Left renal cortex interstitium (tissue), 4 donors: Measurements from ENCODE around the gene RHEB. TPM values are rescaled to one million over a fixed set of nuclear protein-coding genes. Genes with fewer than 3 reads are reported as not detected.
"Not testable (repeated sequence)": the region's sequence is repeated elsewhere in the genome, so short reads cannot be mapped to it uniquely, and the experiment has no call there.

Experiments
- DNase-seq, 4 donors: peaks; one replicate each; pipeline ENCODE4 v3.0.0-alpha.2; 2013; ENCODE audit warnings: low read depth in 4 of 4, low spot score in 2 of 4, missing footprints in 1 of 4
- polyA plus RNA-seq, 4 donors: library from polyadenylated mRNA; unstranded; fragments of 120-200 nt; gene quantifications; one replicate each; pipeline ENCODE4 v1.2.1, GENCODE V29; 2013; ENCODE audit not compliant: insufficient read length in 4 of 4

Gene RHEB
- polyA plus RNA-seq, 4 donors = 126 to 146 (median 140) TPM

DNA sequence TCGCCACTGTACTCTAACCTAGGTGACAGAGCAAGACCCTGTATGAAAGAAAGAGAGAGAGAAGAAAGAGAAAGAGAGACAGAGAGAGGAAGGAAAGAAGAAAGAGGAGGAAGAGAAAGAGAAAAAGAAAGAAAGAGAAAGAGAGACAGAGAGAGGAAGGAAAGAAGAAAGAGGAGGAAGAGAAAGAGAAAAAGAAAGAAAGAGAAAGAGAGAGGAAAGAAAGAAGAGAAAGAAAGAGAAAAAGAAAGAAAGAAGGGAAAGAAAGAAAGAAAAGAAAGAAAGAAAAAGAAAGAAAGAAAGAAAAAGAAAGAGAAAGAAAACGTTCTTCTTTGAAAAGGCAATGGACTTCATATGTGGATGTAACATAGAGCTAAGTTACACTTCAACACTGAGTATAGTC lies 16.5 kb upstream of the RHEB start:
- not testable (repeated sequence) for DNase-seq

DNA sequence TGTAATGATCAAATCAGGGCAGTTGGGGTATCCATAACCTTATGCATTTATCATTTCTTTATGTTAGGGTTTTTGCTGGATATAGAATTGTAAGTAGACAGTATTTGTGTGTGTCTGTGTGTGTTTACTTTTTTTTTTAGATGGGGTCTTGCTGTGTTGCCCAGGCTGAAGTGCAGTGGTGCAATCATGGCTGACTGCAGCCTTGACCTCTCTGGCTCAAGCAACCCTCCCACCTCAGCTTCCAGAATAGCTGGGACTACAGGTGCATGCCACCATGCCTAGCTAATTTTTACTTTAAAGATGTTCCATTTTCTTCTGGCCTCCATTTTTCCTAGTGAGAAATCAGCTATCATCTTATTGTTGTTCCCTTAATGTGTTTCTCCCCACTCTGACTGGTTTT lies 10.1 kb upstream of the RHEB start:
- DNase-seq = no peak

- DNase-seq = no peak
Observed at GRCh38 chr7:151524845-151525244, 5.2 kb upstream of the RHEB start.

GRCh38 chr7:151524331-151524730 lies 4.6 kb upstream of the RHEB start:
- no peak for DNase-seq

GRCh38 chr7:151520419-151521261 lies 945 bp upstream of the RHEB start:
- peak in 1 of 4 donors; percentile 9 for DNase-seq

DNA sequence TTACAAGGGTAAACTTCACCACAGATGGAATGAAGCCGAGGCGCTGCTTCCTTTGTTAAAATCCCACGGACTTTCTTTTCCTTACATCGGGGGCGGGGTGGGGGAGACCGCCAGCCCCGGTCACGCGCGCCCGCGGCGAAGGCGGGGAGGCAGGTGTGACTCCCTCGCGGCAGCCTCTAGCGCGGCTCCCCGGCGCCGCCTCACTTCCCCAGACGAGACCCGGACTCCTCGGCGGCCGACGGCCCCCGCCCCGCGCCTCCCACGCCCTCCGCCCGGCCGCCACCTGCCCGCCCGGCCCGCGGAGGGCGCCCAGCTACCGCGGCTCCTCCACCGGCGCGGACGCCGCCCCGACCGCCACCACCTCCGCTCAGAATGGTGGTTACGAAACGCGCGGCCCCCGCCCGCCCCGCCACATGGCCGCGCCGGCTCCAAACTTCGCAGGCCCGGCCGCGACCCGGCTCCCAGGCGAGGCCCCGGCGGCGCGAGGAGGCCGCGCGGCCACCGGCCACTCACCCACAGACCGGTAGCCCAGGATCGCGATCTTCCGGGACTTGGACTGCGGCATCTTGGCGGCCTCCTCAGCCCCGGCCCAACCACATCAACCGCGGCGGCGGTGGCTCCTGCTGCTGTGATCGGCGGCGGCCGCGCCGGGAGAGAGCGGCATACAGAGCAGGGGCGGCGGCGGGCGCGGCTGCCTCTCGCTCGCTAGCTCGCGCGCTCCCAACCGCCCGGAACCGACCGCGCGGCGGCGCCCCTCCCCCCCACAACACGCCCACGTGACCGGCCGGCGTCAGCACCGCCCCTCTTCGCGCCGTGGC lies 539 bp downstream of the RHEB start:
- DNase-seq = not testable (repeated sequence)

DNA sequence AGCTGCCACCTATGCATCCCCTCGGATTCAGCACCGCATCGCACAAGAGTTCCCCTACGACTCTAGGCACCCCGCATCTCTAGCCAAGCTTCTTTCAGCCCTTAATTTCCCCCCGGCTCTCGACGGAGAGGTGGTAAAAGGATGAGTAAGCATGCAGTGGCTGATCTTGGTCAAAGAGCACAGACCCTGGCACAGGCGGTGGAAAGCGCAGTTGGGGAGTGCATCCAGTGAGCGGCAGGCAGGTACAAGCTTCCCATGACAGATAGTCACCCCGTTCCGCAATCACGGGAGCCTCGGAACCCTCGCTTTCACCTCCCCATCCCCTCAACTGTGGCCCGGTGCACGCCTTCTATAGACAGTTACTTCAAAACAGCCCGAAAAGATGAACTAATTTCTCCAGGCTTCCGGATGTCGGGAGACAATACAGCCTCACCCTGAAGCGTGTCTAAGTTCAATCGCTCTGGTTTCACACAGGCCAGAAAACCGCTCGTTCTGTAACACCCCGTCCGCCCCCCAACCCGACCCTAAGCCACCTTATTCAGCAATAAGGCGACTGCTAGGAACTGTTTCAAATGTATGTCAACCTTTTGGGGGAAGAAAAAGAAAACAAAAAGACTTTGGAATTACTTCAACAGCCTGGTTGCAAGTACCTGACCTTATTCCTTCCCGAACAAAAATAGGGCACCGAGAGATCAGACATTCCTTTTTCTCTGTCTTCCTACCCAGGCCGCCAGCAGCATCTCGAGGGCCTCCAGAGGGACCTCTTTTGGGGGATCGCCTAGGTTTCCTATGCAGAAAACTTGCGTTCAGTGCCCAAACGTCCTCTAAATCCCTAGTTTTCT lies 1.4 kb downstream of the RHEB start:
- no peak for DNase-seq

DNA sequence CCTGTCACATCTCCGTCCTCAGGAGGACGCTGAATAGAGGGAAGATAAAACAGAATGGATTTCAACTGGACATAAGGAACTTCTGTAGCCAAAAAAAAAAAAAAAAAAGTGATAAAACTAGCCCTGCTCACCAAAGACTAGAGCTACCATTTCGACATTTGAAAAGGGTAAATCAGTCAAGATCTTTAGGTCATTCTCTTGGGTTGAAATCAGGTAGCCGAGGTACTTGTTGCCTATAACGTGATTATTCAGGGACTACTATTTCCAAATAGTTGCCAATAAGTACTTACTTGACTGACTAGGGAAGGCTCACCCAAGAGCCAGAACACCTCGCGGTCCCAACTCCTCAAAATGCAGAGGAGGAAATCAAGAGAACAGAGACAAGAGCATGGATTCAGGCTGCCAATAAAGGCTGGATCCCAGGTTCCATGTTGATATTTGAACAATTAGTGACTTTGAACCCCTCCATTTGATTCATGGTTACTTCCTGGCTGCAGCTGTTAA lies 2.0 kb downstream of the RHEB start:
- no peak for DNase-seq

GRCh38 chr7:151515276-151515565 lies 4.5 kb downstream of the RHEB start:
- no peak for DNase-seq

- no peak for DNase-seq
Observed at GRCh38 chr7:151514461-151515275, 5.0 kb downstream of the RHEB start.

DNA sequence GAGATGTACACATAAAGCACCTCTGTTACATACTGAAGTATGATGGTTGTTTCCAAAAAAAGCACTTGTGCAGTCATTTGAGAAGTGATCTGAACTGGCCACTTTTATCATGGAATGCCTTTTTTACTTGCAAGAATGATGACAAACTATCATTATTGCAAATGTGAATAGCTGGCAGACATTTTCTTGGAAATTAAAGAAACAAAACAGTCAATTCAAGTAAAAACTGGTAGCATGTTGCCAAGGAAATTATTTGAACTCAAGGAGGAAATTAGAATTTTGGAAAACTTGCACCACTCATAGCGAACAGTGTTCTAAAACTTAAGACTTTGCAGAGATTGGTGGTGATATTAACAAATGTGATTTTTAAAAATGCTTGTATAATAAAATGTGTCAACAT lies 6.6 kb downstream of the RHEB start:
- no peak for DNase-seq

DNA sequence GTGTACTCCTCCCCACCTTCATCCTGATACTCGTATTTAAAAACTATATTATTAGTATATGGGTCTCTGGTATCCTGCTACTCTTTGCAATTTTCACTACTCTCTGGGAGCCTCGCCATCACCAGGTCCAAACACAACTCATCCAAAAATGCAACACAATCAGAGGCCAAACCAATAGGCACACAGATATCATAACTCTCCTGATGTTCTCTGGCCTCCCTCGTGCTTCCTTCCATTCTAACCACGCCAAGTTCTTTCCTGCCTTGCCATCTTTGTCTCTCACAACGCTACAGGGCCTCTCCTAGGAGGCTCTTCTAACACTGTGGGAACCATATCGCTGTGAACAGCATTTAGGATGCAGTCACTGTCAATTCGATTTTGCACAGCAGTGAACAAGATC lies 7.3 kb downstream of the RHEB start:
- DNase-seq = no peak

- DNase-seq = no peak
Observed at GRCh38 chr7:151511946-151512345, 7.7 kb downstream of the RHEB start.

DNA sequence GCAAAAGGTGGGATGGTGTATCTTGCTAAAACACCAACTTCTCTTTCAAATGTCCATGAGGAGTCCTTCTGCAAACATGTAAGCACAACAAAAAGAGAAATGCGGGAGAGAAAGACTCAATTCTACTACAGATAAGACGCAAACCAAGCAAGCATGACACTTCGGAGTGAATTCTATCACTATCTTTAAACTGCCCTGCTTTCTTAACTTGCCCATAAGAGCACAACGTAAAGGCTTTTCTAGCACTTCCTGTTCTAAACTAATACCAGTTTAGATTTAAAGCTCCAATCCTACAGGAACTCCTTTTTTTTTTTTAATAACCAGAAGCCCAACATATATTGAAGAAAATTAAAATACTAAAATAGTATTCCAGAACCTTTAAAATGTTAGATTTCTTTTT lies 8.4 kb downstream of the RHEB start:
- DNase-seq = no peak

GRCh38 chr7:151509670-151510333 lies 9.9 kb downstream of the RHEB start:
- DNase-seq = no peak

GRCh38 chr7:151508991-151509390 lies 10.7 kb downstream of the RHEB start:
- no peak for DNase-seq

GRCh38 chr7:151507806-151508205 lies 11.9 kb downstream of the RHEB start:
- no peak for DNase-seq

DNA sequence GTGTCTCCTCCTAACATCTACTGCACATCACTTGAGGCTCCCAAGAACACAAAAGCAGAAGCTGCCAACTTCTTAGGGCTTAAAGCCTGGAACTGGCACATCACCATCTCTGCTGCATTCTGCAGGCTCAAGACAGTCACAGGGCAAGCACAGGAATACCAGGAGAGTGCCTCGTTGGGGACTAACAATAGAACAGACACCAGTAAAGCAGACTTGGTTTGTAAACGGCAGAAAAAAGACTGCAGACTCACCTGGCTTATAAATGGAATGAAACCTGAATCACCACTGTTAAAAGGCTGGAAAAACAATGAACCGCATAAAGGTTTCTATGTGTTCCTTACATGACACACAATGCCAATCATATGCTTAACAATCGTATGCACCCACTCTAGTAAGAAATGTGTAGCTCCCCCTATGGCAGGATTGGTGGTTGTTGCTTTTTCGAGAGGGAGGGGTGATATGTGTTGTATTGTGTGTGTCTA lies 12.8 kb downstream of the RHEB start:
- DNase-seq = no peak

DNA sequence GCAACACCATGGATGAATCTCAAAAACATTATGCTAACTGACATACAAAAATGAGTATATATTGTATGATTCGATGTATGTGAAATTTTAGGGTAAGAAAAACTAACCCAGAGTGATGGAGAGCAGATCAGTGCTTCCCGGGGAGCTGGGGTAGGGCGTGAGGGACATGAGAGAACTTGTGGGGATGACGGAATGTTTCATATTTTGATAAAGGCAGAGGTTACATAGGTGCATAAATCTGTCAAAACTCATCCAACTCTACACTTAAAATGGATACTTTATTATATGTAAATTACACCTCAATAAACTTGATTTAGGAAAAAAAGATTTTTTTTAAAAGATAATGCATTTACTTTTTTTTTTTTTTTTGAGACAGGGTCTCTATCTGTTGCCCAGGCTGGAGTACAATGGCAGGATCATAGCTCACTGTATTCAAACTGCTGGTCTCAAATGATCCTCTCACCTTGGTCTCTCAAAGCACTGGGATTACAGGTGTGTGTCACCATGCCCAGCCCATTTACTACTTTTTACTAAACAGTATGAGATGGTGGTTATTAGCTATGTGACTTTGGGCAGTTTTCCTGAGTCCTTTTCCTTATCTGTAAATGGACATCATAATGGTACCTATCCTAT lies 13.7 kb downstream of the RHEB start:
- no peak for DNase-seq
